GM23338 (cell line): Measurements from ENCODE around the gene AIRE. TPM values are rescaled to one million over a fixed set of nuclear protein-coding genes. Genes with fewer than 3 reads are reported as not detected.

Source experiments
- ATAC-seq: fragments of 200-7000 bp; cut with Tn5 transposase; 3 replicates; pipeline ENCODE4 v1.9.1; 2020
- DNase-seq: peaks from one replicate; pipeline ENCODE4 v3.0.0-alpha.2; 2015; ENCODE audit warnings: low spot score
- H2AFZ ChIP-seq: fragments of 200-600 bp; sonication (generic); 2 replicates; pipeline ENCODE4 v1.8.0; 2016; ENCODE audit warnings: antibody characterized with exemption, mild to moderate bottlenecking, moderate library complexity
- H3F3A ChIP-seq: fragments of 200-600 bp; sonication (generic); replicated peaks from 2 replicates; pipeline ENCODE4 v1.8.0; 2017; ENCODE audit warnings: antibody characterized with exemption, mixed run types, low read depth
- H3K27ac ChIP-seq: fragments of 200-600 bp; sonication (generic); 2 replicates; pipeline ENCODE4 v1.6.1; 2016; ENCODE audit warnings: low read depth
- H3K27me3 ChIP-seq: fragments of 200-600 bp; sonication (generic); 2 replicates; pipeline ENCODE4 v1.8.0; 2016; ENCODE audit warnings: mild to moderate bottlenecking, mixed run types, moderate library complexity; ENCODE audit not compliant: insufficient read depth
- H3K36me3 ChIP-seq: fragments of 200-600 bp; sonication (generic); 2 replicates; pipeline ENCODE4 v1.8.0; 2016; ENCODE audit warnings: mild to moderate bottlenecking; ENCODE audit not compliant: insufficient read depth
- H3K4me1 ChIP-seq: fragments of 200-600 bp; sonication (generic); 2 replicates; pipeline ENCODE4 v1.8.0; 2016; ENCODE audit warnings: mild to moderate bottlenecking, moderate library complexity; ENCODE audit not compliant: insufficient read depth
- H3K4me2 ChIP-seq: fragments of 200-600 bp; sonication (generic); 2 replicates; pipeline ENCODE4 v1.7.1; 2017; ENCODE audit warnings: mixed run types
- H3K4me3 ChIP-seq: fragments of 200-600 bp; sonication (generic); 2 replicates; pipeline ENCODE4 v1.6.1; 2016; ENCODE audit warnings: mixed run types
- H3K79me2 ChIP-seq: fragments of 200-600 bp; sonication (generic); replicated peaks from 2 replicates; pipeline ENCODE4 v1.8.0; 2017; ENCODE audit warnings: mild to moderate bottlenecking; ENCODE audit not compliant: insufficient read depth
- H3K9me2 ChIP-seq: fragments of 200-600 bp; sonication (generic); 2 replicates; pipeline ENCODE4 v1.8.0; 2017; ENCODE audit not compliant: insufficient read depth
- H4K20me1 ChIP-seq: fragments of 200-600 bp; sonication (generic); replicated peaks from 2 replicates; pipeline ENCODE4 v1.8.0; 2017; ENCODE audit warnings: mild to moderate bottlenecking; ENCODE audit not compliant: insufficient read depth
- H3K27ac Mint-ChIP-seq: 2 replicates; pipeline ENCODE4 v1.8.0; 2020; ENCODE audit warnings: inconsistent platforms, mild to moderate bottlenecking, moderate library complexity, mixed read lengths
- H3K27me3 Mint-ChIP-seq: 3 replicates; pipeline ENCODE4 v1.8.0; 2022; ENCODE audit warnings: low read depth, mild to moderate bottlenecking, moderate library complexity, mixed read lengths, inconsistent platforms; ENCODE audit not compliant: insufficient read depth, poor library complexity
- H3K36me3 Mint-ChIP-seq: 3 replicates; pipeline ENCODE4 v1.8.0; 2021; ENCODE audit warnings: low read depth, mild to moderate bottlenecking, inconsistent platforms, moderate library complexity, mixed read lengths
- H3K4me1 Mint-ChIP-seq: 3 replicates; pipeline ENCODE4 v1.8.0; 2020; ENCODE audit warnings: mild to moderate bottlenecking, inconsistent platforms, mixed read lengths
- H3K4me3 Mint-ChIP-seq: 3 replicates; pipeline ENCODE4 v1.8.0; 2021; ENCODE audit warnings: moderate library complexity, mild to moderate bottlenecking, inconsistent platforms, mixed read lengths
- H3K9me3 Mint-ChIP-seq: 3 replicates; pipeline ENCODE4 v1.8.0; 2020; ENCODE audit warnings: moderate library complexity, mild to moderate bottlenecking, inconsistent platforms, mixed read lengths
- CREB1 ChIP-seq: fragments of 250-450 bp; sonication (Bioruptor Pico); IDR thresholded peaks from 2 replicates; pipeline ENCODE4 v1.5.0; 2020; ENCODE audit warnings: low read depth, mild to moderate bottlenecking, moderate library complexity
- EZH2 ChIP-seq: fragments of 200-600 bp; sonication (generic); IDR thresholded peaks from one replicate; pipeline ENCODE4 v1.8.0; 2017; ENCODE audit warnings: antibody characterized with exemption, mild to moderate bottlenecking, low read depth; ENCODE audit not compliant: unreplicated experiment
- EZH2phosphoT487 ChIP-seq: fragments of 200-600 bp; sonication (generic); IDR thresholded peaks from one replicate; pipeline ENCODE4 v1.8.1; 2018; ENCODE audit warnings: antibody characterized with exemption; ENCODE audit not compliant: unreplicated experiment
- JUNB ChIP-seq: IDR thresholded peaks from one replicate; pipeline ENCODE4 v1.6.1; 2016; ENCODE audit warnings: antibody characterized with exemption; ENCODE audit not compliant: unreplicated experiment
- NANOG ChIP-seq: IDR thresholded peaks from 2 replicates; pipeline ENCODE4 v1.6.1; 2016; ENCODE audit warnings: antibody characterized with exemption, borderline replicate concordance
- POLR2AphosphoS5 ChIP-seq: IDR thresholded peaks from 2 replicates; pipeline ENCODE4 v1.6.1; 2016; ENCODE audit warnings: antibody characterized with exemption, low read depth
- STAT1 ChIP-seq: IDR thresholded peaks from one replicate; pipeline ENCODE4 v1.6.1; 2016; ENCODE audit warnings: antibody characterized with exemption; ENCODE audit not compliant: unreplicated experiment
- ZNF114 ChIP-seq: fragments of 250-450 bp; sonication (Bioruptor Pico); IDR thresholded peaks from 2 replicates; pipeline ENCODE4 v1.5.0; 2020; ENCODE audit warnings: mild to moderate bottlenecking, moderate library complexity
- ZNF331 ChIP-seq: fragments of 250-450 bp; sonication (Bioruptor Pico); IDR thresholded peaks from 2 replicates; pipeline ENCODE4 v1.5.0; 2020; ENCODE audit warnings: low read depth, mild to moderate bottlenecking, moderate library complexity
- polyA plus RNA-seq: library from polyadenylated mRNA; unstranded; fragments of >200 nt; fragmentation: Nextera tagmentation; extraction: Ambion mirVana; gene quantifications from 2 replicates; pipeline ENCODE4 v1.2.1, GENCODE V29; 2016
- total RNA-seq: library from RNA; depleted of rRNA; stranded (reverse); fragments of >200 nt; shearing (Covaris generic); gene quantifications from 2 replicates; pipeline ENCODE4 v1.2.3, GENCODE V29; 2014
- TF ChIP-seq, protein P1 (sequence below), 2 experiments: fragments of 200-600 bp in 1 of 2; sonication (generic) in 1 of 2; conservative IDR thresholded peaks; 2 replicates each; pipeline versions ENCODE4 v1.5.1 to v1.6.1; 2016 to 2017; ENCODE audit warnings: antibody characterized with exemption in 2 of 2, low read depth in 2 of 2, mild to moderate bottlenecking in 2 of 2, moderate library complexity in 1 of 2
- TF ChIP-seq, protein P2 (sequence below): IDR thresholded peaks from 2 replicates; pipeline ENCODE4 v1.6.1; 2016; ENCODE audit warnings: antibody characterized with exemption
- TF ChIP-seq, protein P3 (sequence below): IDR thresholded peaks from one replicate; pipeline ENCODE4 v1.6.1; 2018; ENCODE audit warnings: antibody characterized with exemption; ENCODE audit not compliant: unreplicated experiment
- TF ChIP-seq, protein P4 (sequence below): fragments of 250-450 bp; sonication (Bioruptor Pico); IDR thresholded peaks from 2 replicates; pipeline ENCODE4 v1.5.0; 2020; ENCODE audit warnings: mild to moderate bottlenecking, moderate library complexity

The AIRE gene
- total and polyA plus RNA-seq, 2 experiments from 2014 or later: 0.10 TPM; not detected in 1

DNA sequence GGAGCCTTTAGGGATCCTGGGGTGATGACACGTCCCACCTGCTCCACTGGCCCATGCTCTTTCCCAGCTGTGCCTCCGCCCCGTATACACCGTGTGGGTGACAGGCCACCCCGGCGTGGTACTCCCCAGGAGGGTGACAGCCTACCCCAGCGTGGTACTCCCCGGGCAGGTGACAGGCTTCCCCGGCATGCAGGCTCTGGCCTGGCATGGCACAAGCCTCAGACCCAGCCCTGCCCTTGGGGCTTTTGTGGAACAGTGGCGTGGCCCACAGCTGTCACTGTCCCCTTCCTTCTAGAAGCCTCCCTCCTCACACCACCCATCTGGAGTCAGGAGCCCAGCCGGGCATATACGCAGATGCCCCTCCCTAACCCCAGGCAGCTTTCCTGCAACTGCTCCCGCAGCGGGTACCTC lies 9.5 kb downstream of the AIRE start:
- DNase-seq (no peak), ATAC-seq (no peak)
- Histone ChIP-seq H3K36me3 (no peaks in the 10 kb centered on the region), H3F3A (no peaks in the 10 kb centered on the region), H3K4me3 (no peak overlapping the region), H3K4me1 (no peaks in the 10 kb centered on the region), H4K20me1 (no peaks in the 10 kb centered on the region), H3K79me2 (no peaks in the 10 kb centered on the region), H3K27ac (no peak overlapping the region), H3K27me3 (peaks cover 10% of the 10 kb centered on the region; the same call in 1 of the 2 replicates), H3K4me2 (no peak overlapping the region), H3K9me2 (no peaks in the 10 kb centered on the region), H2AFZ (no peak overlapping the region)
- H3K4me3 Mint-ChIP-seq: no peak overlapping the region
- peaks cover 9% of the 10 kb centered on the region for H3K27me3 Mint-ChIP-seq
- H3K4me1 Mint-ChIP-seq: 0 out of 3 replicates have a peak, but pooled peaks cover 4% of the 10 kb centered on the region
- TF ChIP-seq ZNF331 (CRISPR knock-in tag) (no peak), EZH2phosphoT487 (no peak), EZH2 (no peak), NANOG (no peak), POLR2AphosphoS5 (no peak), ZNF114 (CRISPR knock-in tag) (no peak), JUNB (no peak), CREB1 (no peak), STAT1 (no peak)
- TF ChIP-seq, protein P1, sequence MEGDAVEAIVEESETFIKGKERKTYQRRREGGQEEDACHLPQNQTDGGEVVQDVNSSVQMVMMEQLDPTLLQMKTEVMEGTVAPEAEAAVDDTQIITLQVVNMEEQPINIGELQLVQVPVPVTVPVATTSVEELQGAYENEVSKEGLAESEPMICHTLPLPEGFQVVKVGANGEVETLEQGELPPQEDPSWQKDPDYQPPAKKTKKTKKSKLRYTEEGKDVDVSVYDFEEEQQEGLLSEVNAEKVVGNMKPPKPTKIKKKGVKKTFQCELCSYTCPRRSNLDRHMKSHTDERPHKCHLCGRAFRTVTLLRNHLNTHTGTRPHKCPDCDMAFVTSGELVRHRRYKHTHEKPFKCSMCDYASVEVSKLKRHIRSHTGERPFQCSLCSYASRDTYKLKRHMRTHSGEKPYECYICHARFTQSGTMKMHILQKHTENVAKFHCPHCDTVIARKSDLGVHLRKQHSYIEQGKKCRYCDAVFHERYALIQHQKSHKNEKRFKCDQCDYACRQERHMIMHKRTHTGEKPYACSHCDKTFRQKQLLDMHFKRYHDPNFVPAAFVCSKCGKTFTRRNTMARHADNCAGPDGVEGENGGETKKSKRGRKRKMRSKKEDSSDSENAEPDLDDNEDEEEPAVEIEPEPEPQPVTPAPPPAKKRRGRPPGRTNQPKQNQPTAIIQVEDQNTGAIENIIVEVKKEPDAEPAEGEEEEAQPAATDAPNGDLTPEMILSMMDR (conservative IDR thresholded peaks at IDR 0.05; ENCODE audit: low read depth in 2 of 2): no peak
- TF ChIP-seq, protein P2, sequence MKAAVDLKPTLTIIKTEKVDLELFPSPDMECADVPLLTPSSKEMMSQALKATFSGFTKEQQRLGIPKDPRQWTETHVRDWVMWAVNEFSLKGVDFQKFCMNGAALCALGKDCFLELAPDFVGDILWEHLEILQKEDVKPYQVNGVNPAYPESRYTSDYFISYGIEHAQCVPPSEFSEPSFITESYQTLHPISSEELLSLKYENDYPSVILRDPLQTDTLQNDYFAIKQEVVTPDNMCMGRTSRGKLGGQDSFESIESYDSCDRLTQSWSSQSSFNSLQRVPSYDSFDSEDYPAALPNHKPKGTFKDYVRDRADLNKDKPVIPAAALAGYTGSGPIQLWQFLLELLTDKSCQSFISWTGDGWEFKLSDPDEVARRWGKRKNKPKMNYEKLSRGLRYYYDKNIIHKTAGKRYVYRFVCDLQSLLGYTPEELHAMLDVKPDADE: no peak
- TF ChIP-seq, protein P3, sequence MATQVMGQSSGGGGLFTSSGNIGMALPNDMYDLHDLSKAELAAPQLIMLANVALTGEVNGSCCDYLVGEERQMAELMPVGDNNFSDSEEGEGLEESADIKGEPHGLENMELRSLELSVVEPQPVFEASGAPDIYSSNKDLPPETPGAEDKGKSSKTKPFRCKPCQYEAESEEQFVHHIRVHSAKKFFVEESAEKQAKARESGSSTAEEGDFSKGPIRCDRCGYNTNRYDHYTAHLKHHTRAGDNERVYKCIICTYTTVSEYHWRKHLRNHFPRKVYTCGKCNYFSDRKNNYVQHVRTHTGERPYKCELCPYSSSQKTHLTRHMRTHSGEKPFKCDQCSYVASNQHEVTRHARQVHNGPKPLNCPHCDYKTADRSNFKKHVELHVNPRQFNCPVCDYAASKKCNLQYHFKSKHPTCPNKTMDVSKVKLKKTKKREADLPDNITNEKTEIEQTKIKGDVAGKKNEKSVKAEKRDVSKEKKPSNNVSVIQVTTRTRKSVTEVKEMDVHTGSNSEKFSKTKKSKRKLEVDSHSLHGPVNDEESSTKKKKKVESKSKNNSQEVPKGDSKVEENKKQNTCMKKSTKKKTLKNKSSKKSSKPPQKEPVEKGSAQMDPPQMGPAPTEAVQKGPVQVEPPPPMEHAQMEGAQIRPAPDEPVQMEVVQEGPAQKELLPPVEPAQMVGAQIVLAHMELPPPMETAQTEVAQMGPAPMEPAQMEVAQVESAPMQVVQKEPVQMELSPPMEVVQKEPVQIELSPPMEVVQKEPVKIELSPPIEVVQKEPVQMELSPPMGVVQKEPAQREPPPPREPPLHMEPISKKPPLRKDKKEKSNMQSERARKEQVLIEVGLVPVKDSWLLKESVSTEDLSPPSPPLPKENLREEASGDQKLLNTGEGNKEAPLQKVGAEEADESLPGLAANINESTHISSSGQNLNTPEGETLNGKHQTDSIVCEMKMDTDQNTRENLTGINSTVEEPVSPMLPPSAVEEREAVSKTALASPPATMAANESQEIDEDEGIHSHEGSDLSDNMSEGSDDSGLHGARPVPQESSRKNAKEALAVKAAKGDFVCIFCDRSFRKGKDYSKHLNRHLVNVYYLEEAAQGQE: no peak
- TF ChIP-seq, protein P4, sequence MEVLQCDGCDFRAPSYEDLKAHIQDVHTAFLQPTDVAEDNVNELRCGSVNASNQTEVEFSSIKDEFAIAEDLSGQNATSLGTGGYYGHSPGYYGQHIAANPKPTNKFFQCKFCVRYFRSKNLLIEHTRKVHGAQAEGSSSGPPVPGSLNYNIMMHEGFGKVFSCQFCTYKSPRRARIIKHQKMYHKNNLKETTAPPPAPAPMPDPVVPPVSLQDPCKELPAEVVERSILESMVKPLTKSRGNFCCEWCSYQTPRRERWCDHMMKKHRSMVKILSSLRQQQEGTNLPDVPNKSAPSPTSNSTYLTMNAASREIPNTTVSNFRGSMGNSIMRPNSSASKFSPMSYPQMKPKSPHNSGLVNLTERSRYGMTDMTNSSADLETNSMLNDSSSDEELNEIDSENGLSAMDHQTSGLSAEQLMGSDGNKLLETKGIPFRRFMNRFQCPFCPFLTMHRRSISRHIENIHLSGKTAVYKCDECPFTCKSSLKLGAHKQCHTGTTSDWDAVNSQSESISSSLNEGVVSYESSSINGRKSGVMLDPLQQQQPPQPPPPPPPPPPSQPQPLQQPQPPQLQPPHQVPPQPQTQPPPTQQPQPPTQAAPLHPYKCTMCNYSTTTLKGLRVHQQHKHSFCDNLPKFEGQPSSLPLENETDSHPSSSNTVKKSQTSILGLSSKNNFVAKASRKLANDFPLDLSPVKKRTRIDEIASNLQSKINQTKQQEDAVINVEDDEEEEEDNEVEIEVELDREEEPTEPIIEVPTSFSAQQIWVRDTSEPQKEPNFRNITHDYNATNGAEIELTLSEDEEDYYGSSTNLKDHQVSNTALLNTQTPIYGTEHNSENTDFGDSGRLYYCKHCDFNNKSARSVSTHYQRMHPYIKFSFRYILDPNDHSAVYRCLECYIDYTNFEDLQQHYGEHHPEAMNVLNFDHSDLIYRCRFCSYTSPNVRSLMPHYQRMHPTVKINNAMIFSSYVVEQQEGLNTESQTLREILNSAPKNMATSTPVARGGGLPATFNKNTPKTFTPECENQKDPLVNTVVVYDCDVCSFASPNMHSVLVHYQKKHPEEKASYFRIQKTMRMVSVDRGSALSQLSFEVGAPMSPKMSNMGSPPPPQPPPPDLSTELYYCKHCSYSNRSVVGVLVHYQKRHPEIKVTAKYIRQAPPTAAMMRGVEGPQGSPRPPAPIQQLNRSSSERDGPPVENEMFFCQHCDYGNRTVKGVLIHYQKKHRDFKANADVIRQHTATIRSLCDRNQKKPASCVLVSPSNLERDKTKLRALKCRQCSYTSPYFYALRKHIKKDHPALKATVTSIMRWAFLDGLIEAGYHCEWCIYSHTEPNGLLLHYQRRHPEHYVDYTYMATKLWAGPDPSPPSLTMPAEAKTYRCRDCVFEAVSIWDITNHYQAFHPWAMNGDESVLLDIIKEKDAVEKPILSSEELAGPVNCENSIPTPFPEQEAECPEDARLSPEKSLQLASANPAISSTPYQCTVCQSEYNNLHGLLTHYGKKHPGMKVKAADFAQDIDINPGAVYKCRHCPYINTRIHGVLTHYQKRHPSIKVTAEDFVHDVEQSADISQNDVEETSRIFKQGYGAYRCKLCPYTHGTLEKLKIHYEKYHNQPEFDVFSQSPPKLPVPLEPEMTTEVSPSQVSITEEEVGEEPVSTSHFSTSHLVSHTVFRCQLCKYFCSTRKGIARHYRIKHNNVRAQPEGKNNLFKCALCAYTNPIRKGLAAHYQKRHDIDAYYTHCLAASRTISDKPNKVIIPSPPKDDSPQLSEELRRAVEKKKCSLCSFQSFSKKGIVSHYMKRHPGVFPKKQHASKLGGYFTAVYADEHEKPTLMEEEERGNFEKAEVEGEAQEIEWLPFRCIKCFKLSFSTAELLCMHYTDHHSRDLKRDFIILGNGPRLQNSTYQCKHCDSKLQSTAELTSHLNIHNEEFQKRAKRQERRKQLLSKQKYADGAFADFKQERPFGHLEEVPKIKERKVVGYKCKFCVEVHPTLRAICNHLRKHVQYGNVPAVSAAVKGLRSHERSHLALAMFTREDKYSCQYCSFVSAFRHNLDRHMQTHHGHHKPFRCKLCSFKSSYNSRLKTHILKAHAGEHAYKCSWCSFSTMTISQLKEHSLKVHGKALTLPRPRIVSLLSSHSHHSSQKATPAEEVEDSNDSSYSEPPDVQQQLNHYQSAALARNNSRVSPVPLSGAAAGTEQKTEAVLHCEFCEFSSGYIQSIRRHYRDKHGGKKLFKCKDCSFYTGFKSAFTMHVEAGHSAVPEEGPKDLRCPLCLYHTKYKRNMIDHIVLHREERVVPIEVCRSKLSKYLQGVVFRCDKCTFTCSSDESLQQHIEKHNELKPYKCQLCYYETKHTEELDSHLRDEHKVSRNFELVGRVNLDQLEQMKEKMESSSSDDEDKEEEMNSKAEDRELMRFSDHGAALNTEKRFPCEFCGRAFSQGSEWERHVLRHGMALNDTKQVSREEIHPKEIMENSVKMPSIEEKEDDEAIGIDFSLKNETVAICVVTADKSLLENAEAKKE (CRISPR knock-in tag): no peak
- H3K9me3 Mint-ChIP-seq: no peaks in the 10 kb centered on the region
- no peaks in the 10 kb centered on the region for H3K36me3 Mint-ChIP-seq
- no peak overlapping the region for H3K27ac Mint-ChIP-seq
